Testis (tissue), 3 donors: ENCODE measurements around the gene CTNNA2. TPM values are rescaled to one million over a fixed set of nuclear protein-coding genes. Genes with fewer than 3 reads are reported as not detected.

ENCODE experiments used
- DNase-seq: peaks from one replicate; pipeline ENCODE4 v3.0.0-alpha.2; 2019
- H3K27ac ChIP-seq, 2 donors: fragments of 200-600 bp; sonication (generic); one replicate each; pipeline ENCODE4 v1.5.1; 2019
- H3K27me3 ChIP-seq: fragments of 200-600 bp; sonication (generic); one replicate; pipeline ENCODE4 v1.5.1; 2019
- H3K36me3 ChIP-seq: fragments of 200-600 bp; sonication (generic); one replicate; pipeline ENCODE4 v1.5.1; 2017; ENCODE audit warnings: low read depth; ENCODE audit errors: missing control alignments
- H3K4me1 ChIP-seq: fragments of 200-600 bp; sonication (generic); one replicate; pipeline ENCODE4 v1.5.1; 2019
- H3K4me3 ChIP-seq, 2 donors: fragments of 200-600 bp; sonication (generic); one replicate each; pipeline ENCODE4 v1.5.1; 2017 to 2019
- H3K9me3 ChIP-seq: fragments of 200-600 bp; sonication (generic); one replicate; pipeline ENCODE4 v1.5.1; 2017
- CTCF ChIP-seq, 3 experiments: fragments of 450-650 bp in 2 of 3; fragments of 200-600 bp in 1 of 3; sonication (generic) in 1 of 3; IDR thresholded peaks; one replicate each; pipeline ENCODE4 v1.5.1; 2016 to 2019; ENCODE audit warnings: antibody characterized with exemption in 3 of 3, mild to moderate bottlenecking in 2 of 3, moderate library complexity in 1 of 3
- POLR2A ChIP-seq: fragments of 450-650 bp; IDR thresholded peaks from one replicate; pipeline ENCODE4 v1.6.1; 2017; ENCODE audit warnings: antibody characterized with exemption, mild to moderate bottlenecking, moderate library complexity
- WGBS, 2 donors: methylation state at CpG; one replicate each; pipeline ENCODE4 v1.1.5; 2018; 5-methylcytosine and 5-hydroxymethylcytosine counted together
- intact Hi-C: fragments of 100-400 bp; cut with DNase I; formaldehyde crosslinking; loops from one replicate; pipeline ENCODE4 v1.15.1; 2023; ENCODE audit warnings: low total_unique reads
- polyA plus RNA-seq: library from polyadenylated mRNA; stranded (reverse); fragments of 350-450 nt; fragmentation: Illumina TruSeq; extraction: RNeasy Lipid Tissue Mini Kit (QIAGEN cat#74804); gene quantifications from one replicate; pipeline ENCODE4 v1.2.3, GENCODE V29; 2014; ENCODE audit warnings: low read depth, low replicate concordance; ENCODE audit not compliant: insufficient read depth
- total RNA-seq, 2 donors: library from RNA; depleted of rRNA; stranded (reverse); fragments of >200 nt; gene quantifications; one replicate each; pipeline ENCODE4 v1.2.3, GENCODE V29; 2016

CTNNA2 gene
- total and polyA plus RNA-seq, 3 donors from 2014 or later = 36.8 to 44.5 (median 43.4) TPM

- no peak for TF ChIP-seq POLR2A
- TF ChIP-seq CTCF (IDR thresholded peaks at IDR 0.05) = no peak
- no peaks in the 10 kb centered on the region for H3K27me3 ChIP-seq
- no peaks in the 10 kb centered on the region for H3K4me1 ChIP-seq
- H3K36me3 ChIP-seq = no peaks in the 10 kb centered on the region
- DNase-seq = no peak
- no peak overlapping the region for H3K27ac ChIP-seq
- H3K4me3 ChIP-seq = no peak overlapping the region
- no peaks in the 10 kb centered on the region for H3K9me3 ChIP-seq
- intact Hi-C loops = no loop called here
Observed at GRCh38 chr2:80111185-80111584, 598.3 kb downstream of the CTNNA2 start.

DNA sequence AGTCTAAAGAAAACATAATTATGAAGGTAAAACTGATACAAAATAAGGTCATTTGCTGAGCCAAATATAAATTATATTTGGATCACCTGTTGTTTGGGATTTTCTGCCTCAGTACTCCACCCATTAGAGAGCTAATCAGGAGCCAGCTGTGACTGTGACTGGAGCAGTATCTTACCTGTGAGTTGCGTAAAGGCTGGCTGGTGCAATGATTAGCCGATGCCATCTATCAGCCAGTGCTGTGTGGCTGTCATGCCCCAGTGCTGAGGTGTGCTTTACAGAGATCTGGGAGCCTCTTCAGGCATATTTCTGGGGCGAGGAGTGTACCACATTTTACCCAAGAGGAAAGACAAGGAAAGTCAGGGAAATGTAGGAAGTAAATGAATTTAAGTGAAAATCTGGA, 599.9 kb downstream of the CTNNA2 start:
- no peak overlapping the region for H3K4me3 ChIP-seq
- intact Hi-C loops = no loop called here
- no peaks in the 10 kb centered on the region for H3K36me3 ChIP-seq
- H3K27me3 ChIP-seq = no peaks in the 10 kb centered on the region
- no peak overlapping the region for H3K27ac ChIP-seq
- DNase-seq = no peak
- no peak for TF ChIP-seq POLR2A
- TF ChIP-seq CTCF (IDR thresholded peaks at IDR 0.05) = no peak
- 88 to 96% methylated on average over 3 of the region's 3 CpGs for WGBS, 2 donors
- no peaks in the 10 kb centered on the region for H3K4me1 ChIP-seq
- H3K9me3 ChIP-seq = no peaks in the 10 kb centered on the region

- Histone ChIP-seq H3K9me3 (no peaks in the 10 kb centered on the region), H3K4me1 (no peaks in the 10 kb centered on the region), H3K27me3 (no peaks in the 10 kb centered on the region), H3K27ac (no peak overlapping the region), H3K36me3 (no peaks in the 10 kb centered on the region), H3K4me3 (no peak overlapping the region)
- TF ChIP-seq POLR2A = no peak
- no peak for TF ChIP-seq CTCF (IDR thresholded peaks at IDR 0.05)
- intact Hi-C loops = no loop called here
- DNase-seq = no peak
- WGBS, 2 donors = 60 to 81% methylated on average over 3 of the region's 3 CpGs
Observed at GRCh38 chr2:80113399-80113798, 600.5 kb downstream of the CTNNA2 start.

- H3K36me3 ChIP-seq = no peaks in the 10 kb centered on the region
- intact Hi-C loops = no loop called here
- no peak overlapping the region for H3K27ac ChIP-seq
- no peak overlapping the region for H3K4me3 ChIP-seq
- H3K9me3 ChIP-seq = no peaks in the 10 kb centered on the region
- DNase-seq = no peak
- no peaks in the 10 kb centered on the region for H3K27me3 ChIP-seq
- H3K4me1 ChIP-seq = no peaks in the 10 kb centered on the region
- TF ChIP-seq CTCF (IDR thresholded peaks at IDR 0.05) = no peak
- 72 to 79% methylated on average over 4 of the region's 4 CpGs for WGBS, 2 donors
Observed at GRCh38 chr2:80114812-80115211, 602.0 kb downstream of the CTNNA2 start.

- DNase-seq = no peak
- TF ChIP-seq POLR2A = no peak
- no peak for TF ChIP-seq CTCF (IDR thresholded peaks at IDR 0.05)
- Histone ChIP-seq H3K4me3 (no peak overlapping the region), H3K27me3 (no peaks in the 10 kb centered on the region), H3K4me1 (no peaks in the 10 kb centered on the region), H3K36me3 (no peaks in the 10 kb centered on the region), H3K9me3 (no peaks in the 10 kb centered on the region), H3K27ac (no peak overlapping the region)
- intact Hi-C loops = no loop called here
Observed at GRCh38 chr2:80117401-80117800, 604.5 kb downstream of the CTNNA2 start.
